ENCODE data around the gene MTHFSD.
A peak's percentile ranks its signal among the peaks of the same experiment; 100 is the strongest.

MTHFSD gene

GRCh38 chr16:86510465-86511261 is 44.4 kb downstream of the MTHFSD start, which contains the start of gene FOXF1:
TSS of gene FOXF1 (plus strand) at chr16:86510527. CDS start at chr16:86510570, 43 bp downstream.
- no peak for DNase-seq

- no peak for DNase-seq
Observed at GRCh38 chr16:86509759-86510464, 45.1 kb downstream of the MTHFSD start.

- no peak for DNase-seq
Observed at GRCh38 chr16:86508947-86509758, 45.9 kb downstream of the MTHFSD start.

- no peak for DNase-seq
Observed at GRCh38 chr16:86508028-86508946, 46.7 kb downstream of the MTHFSD start.

GRCh38 chr16:86507173-86508027 is 47.6 kb downstream of the MTHFSD start:
- DNase-seq, result no peak

- DNase-seq, result no peak
Observed at GRCh38 chr16:86505899-86506864, 48.9 kb downstream of the MTHFSD start.

GRCh38 chr16:86505185-86505898 is 49.7 kb downstream of the MTHFSD start:
- DNase-seq, result no peak

GRCh38 chr16:86504315-86505184 is 50.5 kb downstream of the MTHFSD start:
- no peak for DNase-seq

- DNase-seq, result no peak
Observed at GRCh38 chr16:86503830-86504229, 51.2 kb downstream of the MTHFSD start.

GRCh38 chr16:86502856-86503748 is 51.9 kb downstream of the MTHFSD start:
- no peak for DNase-seq

GRCh38 chr16:86501989-86502855 is 52.8 kb downstream of the MTHFSD start:
- peak; percentile 18 for DNase-seq

GRCh38 chr16:86500708-86501510 is 54.1 kb downstream of the MTHFSD start:
- DNase-seq, result no peak

- no peak for DNase-seq
Observed at GRCh38 chr16:86499889-86500707, 54.9 kb downstream of the MTHFSD start.

- no peak for DNase-seq
Observed at GRCh38 chr16:86499440-86499786, 55.6 kb downstream of the MTHFSD start.
